SK-N-SH treated with all-trans-retinoic acid at 6 μM for 48 hours (cell line): Measurements from ENCODE around the gene SYNDIG1.

Source experiments
- ATAC-seq: fragments of 200-7000 bp; cut with Tn5 transposase; 3 replicates; pipeline ENCODE4 v1.9.1; 2020; ENCODE audit warnings: mild to moderate bottlenecking, moderate library complexity
- ARNTL ChIP-seq: fragments of 450-650 bp; formaldehyde crosslinking; IDR thresholded peaks from 2 replicates; pipeline ENCODE4 v1.5.0; 2020; ENCODE audit warnings: low read depth, mild to moderate bottlenecking, moderate library complexity, borderline replicate concordance
- BACH2 ChIP-seq: fragments of 250-450 bp; sonication (Bioruptor Pico); IDR thresholded peaks from 2 replicates; pipeline ENCODE4 v1.9.0; 2021; ENCODE audit warnings: mild to moderate bottlenecking, borderline replicate concordance
- CSDC2 ChIP-seq: fragments of 250-450 bp; sonication (Bioruptor Pico); IDR thresholded peaks from 2 replicates; pipeline ENCODE4 v1.5.0; 2020; ENCODE audit warnings: mild to moderate bottlenecking, moderate library complexity
- GLIS3 ChIP-seq: fragments of 250-450 bp; sonication (Bioruptor Pico); IDR thresholded peaks from 2 replicates; pipeline ENCODE4 v1.5.0; 2020; ENCODE audit warnings: mild to moderate bottlenecking, moderate library complexity
- ISL1 ChIP-seq: fragments of 250-450 bp; sonication (Bioruptor Pico); IDR thresholded peaks from 2 replicates; pipeline ENCODE4 v2.1.2; 2022; ENCODE audit warnings: mild to moderate bottlenecking, moderate library complexity
- OSR1 ChIP-seq: fragments of 250-450 bp; sonication (Bioruptor Pico); IDR thresholded peaks from 2 replicates; pipeline ENCODE4 v1.8.0; 2022; ENCODE audit warnings: moderate library complexity, mild to moderate bottlenecking, inconsistent platforms
- PPARA ChIP-seq: fragments of 250-450 bp; sonication (Bioruptor Pico); IDR thresholded peaks from 2 replicates; pipeline ENCODE4 v1.5.0; 2020; ENCODE audit warnings: mild to moderate bottlenecking, borderline replicate concordance
- RARB ChIP-seq: fragments of 250-450 bp; sonication (Bioruptor Pico); IDR thresholded peaks from 2 replicates; pipeline ENCODE4 v1.8.0; 2021; ENCODE audit warnings: mild to moderate bottlenecking, moderate library complexity
- SNAI2 ChIP-seq: fragments of 250-450 bp; sonication (Bioruptor Pico); IDR thresholded peaks from 2 replicates; pipeline ENCODE4 v1.5.0; 2020; ENCODE audit warnings: mild to moderate bottlenecking, moderate library complexity
- TCF4 ChIP-seq: fragments of 250-450 bp; sonication (Bioruptor Pico); IDR thresholded peaks from 2 replicates; pipeline ENCODE4 v1.8.0; 2021; ENCODE audit warnings: mild to moderate bottlenecking, moderate library complexity, borderline replicate concordance
- TOX ChIP-seq: fragments of 250-450 bp; sonication (Bioruptor Pico); IDR thresholded peaks from 2 replicates; pipeline ENCODE4 v1.8.0; 2021; ENCODE audit warnings: mild to moderate bottlenecking, moderate library complexity, borderline replicate concordance
- ZC3H10 ChIP-seq: fragments of 250-450 bp; sonication (Bioruptor Pico); IDR thresholded peaks from 2 replicates; pipeline ENCODE4 v1.5.1; 2021; ENCODE audit warnings: mild to moderate bottlenecking, moderate library complexity
- ZFP30 ChIP-seq: fragments of 450-650 bp; formaldehyde crosslinking; IDR thresholded peaks from 2 replicates; pipeline ENCODE4 v1.5.0; 2022; ENCODE audit warnings: mild to moderate bottlenecking, moderate library complexity
- ZNF565 ChIP-seq: fragments of 450-650 bp; formaldehyde crosslinking; conservative IDR thresholded peaks from 2 replicates; pipeline ENCODE4 v1.5.0; 2020; ENCODE audit warnings: low read depth, mild to moderate bottlenecking, moderate library complexity
- ZNF70 ChIP-seq: fragments of 450-650 bp; formaldehyde crosslinking; IDR thresholded peaks from 2 replicates; pipeline ENCODE4 v1.5.0; 2020; ENCODE audit warnings: mild to moderate bottlenecking, moderate library complexity
- ZNF8 ChIP-seq: fragments of 450-650 bp; formaldehyde crosslinking; IDR thresholded peaks from 2 replicates; pipeline ENCODE4 v1.5.0; 2020; ENCODE audit warnings: mild to moderate bottlenecking, moderate library complexity
- TF ChIP-seq, protein P1 (sequence below): fragments of 250-450 bp; sonication (Bioruptor Pico); IDR thresholded peaks from 2 replicates; pipeline ENCODE4 v1.5.1; 2020; ENCODE audit warnings: low read depth, mild to moderate bottlenecking, moderate library complexity
- TF ChIP-seq, protein P2 (sequence below): fragments of 250-450 bp; sonication (Bioruptor Pico); IDR thresholded peaks from 2 replicates; pipeline ENCODE4 v1.8.0; 2020; ENCODE audit warnings: mild to moderate bottlenecking, moderate library complexity, borderline replicate concordance
- TF ChIP-seq, protein P3 (sequence below): fragments of 250-450 bp; sonication (Bioruptor Pico); IDR thresholded peaks from 2 replicates; pipeline ENCODE4 v1.5.1; 2021; ENCODE audit warnings: mild to moderate bottlenecking, moderate library complexity
- TF ChIP-seq, protein P4 (sequence below): fragments of 250-450 bp; sonication (Bioruptor Pico); IDR thresholded peaks from 2 replicates; pipeline ENCODE4 v1.5.0; 2020; ENCODE audit warnings: mild to moderate bottlenecking, moderate library complexity

The SYNDIG1 gene

DNA sequence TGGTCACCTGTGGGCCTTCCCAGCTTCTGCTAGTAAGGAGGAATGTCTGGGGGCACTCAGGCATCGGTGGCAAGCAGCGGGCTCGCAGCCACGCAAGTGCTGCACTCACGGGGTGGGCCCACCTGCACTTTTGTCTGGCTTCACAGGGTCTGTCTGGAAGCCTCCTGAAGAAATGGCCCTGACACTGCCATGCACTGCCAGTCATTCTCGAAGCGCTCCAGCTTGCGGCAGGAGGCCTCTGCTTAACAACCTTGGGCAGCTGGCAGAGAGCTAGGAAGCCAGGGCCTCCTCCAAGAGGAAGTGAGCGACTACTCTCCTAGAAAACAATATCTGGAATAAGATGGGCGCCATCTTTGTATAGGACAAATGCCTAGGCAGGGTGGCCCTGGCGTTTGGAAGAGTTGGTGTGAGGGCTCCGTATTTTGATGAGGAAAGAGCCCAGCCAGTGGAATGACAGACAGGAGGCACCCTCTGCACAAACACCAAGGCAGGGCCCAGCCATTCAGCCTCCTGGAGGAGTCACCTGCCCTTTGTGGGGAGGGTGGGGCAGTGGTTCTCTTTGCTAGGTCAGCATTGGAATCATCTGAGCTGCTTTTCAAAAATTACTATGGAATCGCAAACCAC is 113.9 kb downstream of the SYNDIG1 start:
- TF ChIP-seq, protein P1, sequence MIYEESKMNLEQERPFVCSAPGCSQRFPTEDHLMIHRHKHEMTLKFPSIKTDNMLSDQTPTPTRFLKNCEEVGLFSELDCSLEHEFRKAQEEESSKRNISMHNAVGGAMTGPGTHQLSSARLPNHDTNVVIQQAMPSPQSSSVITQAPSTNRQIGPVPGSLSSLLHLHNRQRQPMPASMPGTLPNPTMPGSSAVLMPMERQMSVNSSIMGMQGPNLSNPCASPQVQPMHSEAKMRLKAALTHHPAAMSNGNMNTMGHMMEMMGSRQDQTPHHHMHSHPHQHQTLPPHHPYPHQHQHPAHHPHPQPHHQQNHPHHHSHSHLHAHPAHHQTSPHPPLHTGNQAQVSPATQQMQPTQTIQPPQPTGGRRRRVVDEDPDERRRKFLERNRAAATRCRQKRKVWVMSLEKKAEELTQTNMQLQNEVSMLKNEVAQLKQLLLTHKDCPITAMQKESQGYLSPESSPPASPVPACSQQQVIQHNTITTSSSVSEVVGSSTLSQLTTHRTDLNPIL (CRISPR knock-in tag) = no peak
- TF ChIP-seq TCF4 (CRISPR knock-in tag) (no peak), OSR1 (CRISPR knock-in tag) (no peak), BACH2 (CRISPR knock-in tag) (no peak), GLIS3 (no peak), ZC3H10 (CRISPR knock-in tag) (no peak), ARNTL (no peak), ZNF8 (no peak), ZNF70 (CRISPR knock-in tag) (no peak), ISL1 (CRISPR knock-in tag) (no peak)
- ATAC-seq = no peak

DNA sequence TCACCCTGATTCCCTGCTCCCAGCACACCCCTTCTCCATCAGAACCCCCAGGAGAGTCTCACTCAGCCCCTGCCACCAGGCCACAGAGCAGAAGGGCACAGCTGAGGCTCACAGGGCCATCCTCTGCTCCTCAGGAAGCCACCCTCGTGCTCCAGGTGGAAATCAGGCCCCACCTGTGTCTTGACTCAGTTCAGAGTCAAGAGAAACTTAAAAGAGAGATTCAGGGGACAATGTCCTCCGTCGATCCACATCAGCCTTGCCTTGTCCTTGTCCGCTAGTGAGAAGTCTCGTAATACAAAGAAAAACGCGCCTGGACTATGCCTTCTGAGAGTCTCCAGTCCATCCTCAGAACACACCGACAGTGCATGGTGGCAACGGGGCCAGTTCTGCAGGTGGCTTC is 114.6 kb downstream of the SYNDIG1 start:
- TF ChIP-seq ISL1 (CRISPR knock-in tag) = no peak
- no peak for TF ChIP-seq ZC3H10 (CRISPR knock-in tag)
- no peak for TF ChIP-seq ZNF565 (CRISPR knock-in tag)
- TF ChIP-seq, protein P2, sequence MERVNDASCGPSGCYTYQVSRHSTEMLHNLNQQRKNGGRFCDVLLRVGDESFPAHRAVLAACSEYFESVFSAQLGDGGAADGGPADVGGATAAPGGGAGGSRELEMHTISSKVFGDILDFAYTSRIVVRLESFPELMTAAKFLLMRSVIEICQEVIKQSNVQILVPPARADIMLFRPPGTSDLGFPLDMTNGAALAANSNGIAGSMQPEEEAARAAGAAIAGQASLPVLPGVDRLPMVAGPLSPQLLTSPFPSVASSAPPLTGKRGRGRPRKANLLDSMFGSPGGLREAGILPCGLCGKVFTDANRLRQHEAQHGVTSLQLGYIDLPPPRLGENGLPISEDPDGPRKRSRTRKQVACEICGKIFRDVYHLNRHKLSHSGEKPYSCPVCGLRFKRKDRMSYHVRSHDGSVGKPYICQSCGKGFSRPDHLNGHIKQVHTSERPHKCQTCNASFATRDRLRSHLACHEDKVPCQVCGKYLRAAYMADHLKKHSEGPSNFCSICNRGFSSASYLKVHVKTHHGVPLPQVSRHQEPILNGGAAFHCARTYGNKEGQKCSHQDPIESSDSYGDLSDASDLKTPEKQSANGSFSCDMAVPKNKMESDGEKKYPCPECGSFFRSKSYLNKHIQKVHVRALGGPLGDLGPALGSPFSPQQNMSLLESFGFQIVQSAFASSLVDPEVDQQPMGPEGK (CRISPR knock-in tag) = no peak
- TF ChIP-seq, protein P3, sequence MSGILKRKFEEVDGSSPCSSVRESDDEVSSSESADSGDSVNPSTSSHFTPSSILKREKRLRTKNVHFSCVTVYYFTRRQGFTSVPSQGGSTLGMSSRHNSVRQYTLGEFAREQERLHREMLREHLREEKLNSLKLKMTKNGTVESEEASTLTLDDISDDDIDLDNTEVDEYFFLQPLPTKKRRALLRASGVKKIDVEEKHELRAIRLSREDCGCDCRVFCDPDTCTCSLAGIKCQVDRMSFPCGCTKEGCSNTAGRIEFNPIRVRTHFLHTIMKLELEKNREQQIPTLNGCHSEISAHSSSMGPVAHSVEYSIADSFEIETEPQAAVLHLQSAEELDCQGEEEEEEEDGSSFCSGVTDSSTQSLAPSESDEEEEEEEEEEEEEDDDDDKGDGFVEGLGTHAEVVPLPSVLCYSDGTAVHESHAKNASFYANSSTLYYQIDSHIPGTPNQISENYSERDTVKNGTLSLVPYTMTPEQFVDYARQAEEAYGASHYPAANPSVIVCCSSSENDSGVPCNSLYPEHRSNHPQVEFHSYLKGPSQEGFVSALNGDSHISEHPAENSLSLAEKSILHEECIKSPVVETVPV (CRISPR knock-in tag) = no peak
- TF ChIP-seq CSDC2 (CRISPR knock-in tag) = no peak
- TF ChIP-seq ZNF70 (CRISPR knock-in tag) = no peak
- TF ChIP-seq GLIS3 = no peak
- TF ChIP-seq PPARA (CRISPR knock-in tag) = no peak
- no peak for TF ChIP-seq RARB (CRISPR knock-in tag)
- no peak for ATAC-seq

DNA sequence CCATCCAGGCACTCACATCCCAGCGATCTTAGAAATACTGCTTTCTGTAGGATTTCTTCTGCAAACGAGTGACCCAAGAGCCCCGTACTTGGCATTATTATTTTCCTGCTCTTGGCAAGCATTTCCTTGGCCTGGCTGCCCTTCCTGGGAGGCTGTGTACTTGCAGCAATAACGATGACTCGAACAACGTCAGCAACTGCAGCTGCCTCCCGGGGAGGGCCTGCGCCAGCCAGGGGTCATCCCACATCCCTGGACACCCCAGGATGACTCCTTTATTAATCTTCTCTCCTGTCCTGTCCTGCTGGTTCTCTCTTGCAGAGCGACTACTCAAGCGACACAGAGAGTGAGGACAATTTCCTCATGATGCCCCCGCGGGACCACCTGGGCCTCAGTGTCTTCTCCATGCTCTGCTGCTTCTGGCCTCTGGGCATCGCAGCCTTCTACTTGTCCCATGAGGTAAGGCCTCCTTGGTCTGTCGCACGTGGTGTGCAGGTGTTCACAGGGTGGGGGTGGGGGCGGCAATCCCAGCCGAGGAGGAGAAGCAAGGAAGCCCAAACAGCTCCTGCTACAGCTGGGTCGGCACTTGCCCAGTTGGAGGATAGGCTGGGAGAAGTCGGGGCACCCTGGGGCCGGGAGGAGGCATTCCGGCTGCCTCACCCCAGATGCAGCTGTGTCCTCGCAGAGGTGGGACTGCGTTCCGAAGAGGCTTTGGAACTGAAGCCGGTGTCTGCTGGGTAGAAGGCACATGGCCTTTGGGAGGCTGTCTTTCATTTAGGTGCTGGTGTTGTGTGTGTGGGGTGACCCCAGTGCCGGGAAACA is 115.3 kb downstream of the SYNDIG1 start:
- no peak for ATAC-seq
- TF ChIP-seq, protein P4, sequence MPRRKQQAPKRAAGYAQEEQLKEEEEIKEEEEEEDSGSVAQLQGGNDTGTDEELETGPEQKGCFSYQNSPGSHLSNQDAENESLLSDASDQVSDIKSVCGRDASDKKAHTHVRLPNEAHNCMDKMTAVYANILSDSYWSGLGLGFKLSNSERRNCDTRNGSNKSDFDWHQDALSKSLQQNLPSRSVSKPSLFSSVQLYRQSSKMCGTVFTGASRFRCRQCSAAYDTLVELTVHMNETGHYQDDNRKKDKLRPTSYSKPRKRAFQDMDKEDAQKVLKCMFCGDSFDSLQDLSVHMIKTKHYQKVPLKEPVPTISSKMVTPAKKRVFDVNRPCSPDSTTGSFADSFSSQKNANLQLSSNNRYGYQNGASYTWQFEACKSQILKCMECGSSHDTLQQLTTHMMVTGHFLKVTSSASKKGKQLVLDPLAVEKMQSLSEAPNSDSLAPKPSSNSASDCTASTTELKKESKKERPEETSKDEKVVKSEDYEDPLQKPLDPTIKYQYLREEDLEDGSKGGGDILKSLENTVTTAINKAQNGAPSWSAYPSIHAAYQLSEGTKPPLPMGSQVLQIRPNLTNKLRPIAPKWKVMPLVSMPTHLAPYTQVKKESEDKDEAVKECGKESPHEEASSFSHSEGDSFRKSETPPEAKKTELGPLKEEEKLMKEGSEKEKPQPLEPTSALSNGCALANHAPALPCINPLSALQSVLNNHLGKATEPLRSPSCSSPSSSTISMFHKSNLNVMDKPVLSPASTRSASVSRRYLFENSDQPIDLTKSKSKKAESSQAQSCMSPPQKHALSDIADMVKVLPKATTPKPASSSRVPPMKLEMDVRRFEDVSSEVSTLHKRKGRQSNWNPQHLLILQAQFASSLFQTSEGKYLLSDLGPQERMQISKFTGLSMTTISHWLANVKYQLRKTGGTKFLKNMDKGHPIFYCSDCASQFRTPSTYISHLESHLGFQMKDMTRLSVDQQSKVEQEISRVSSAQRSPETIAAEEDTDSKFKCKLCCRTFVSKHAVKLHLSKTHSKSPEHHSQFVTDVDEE = no peak
- no peak for TF ChIP-seq PPARA (CRISPR knock-in tag)
- TF ChIP-seq OSR1 (CRISPR knock-in tag) = no peak
- TF ChIP-seq SNAI2 (CRISPR knock-in tag) = no peak
- TF ChIP-seq ZNF70 (CRISPR knock-in tag) = no peak
- TF ChIP-seq ZFP30 (CRISPR knock-in tag) = no peak
- no peak for TF ChIP-seq ZNF8
- no peak for TF ChIP-seq TOX (CRISPR knock-in tag)
